Natural killer cell treated with Interleukin-12 subunit alpha and Interleukin-12 subunit beta and Interleukin-15 and Interleukin-18, amount 100 ng/mL, for 72 hours (primary cell): ENCODE data around the gene NTM. TPM values are rescaled to one million over a fixed set of nuclear protein-coding genes. Genes with fewer than 3 reads are reported as not detected.
"Not testable (repeated sequence)": the region's sequence is repeated elsewhere in the genome, so short reads cannot be mapped to it uniquely, and the experiment has no call there.

Experiments used
- ATAC-seq, 2 donors: fragments of 150-1000 bp; cut with Tn5 transposase in 1 of 2; sonication (Bioruptor Pico), chemical (Tn5 transposase) in 1 of 2; 2 replicates each; pipeline ENCODE4 v1.10.0; 2021
- DNase-seq: peaks from one replicate; pipeline ENCODE4 v3.0.0; 2022; ENCODE audit warnings: low spot score
- H3K27ac Mint-ChIP-seq, 2 donors: 1 replicate in 1 of 2; 2 replicates in 1 of 2; pipeline ENCODE4 v1.8.0; 2022; ENCODE audit warnings: mixed read lengths in 2 of 2, mild to moderate bottlenecking in 1 of 2, moderate library complexity in 1 of 2
- H3K27me3 Mint-ChIP-seq, 2 donors: 1 replicate in 1 of 2; 2 replicates in 1 of 2; pipeline ENCODE4 v1.8.0; 2022; ENCODE audit warnings: mixed read lengths in 2 of 2
- H3K36me3 Mint-ChIP-seq: one replicate; pipeline ENCODE4 v1.8.0; 2022; ENCODE audit warnings: mixed read lengths
- H3K4me1 Mint-ChIP-seq, 2 donors: 1 replicate in 1 of 2; 2 replicates in 1 of 2; pipeline ENCODE4 v1.8.0; 2022; ENCODE audit warnings: low read depth in 2 of 2, mixed read lengths in 2 of 2, mild to moderate bottlenecking in 1 of 2
- H3K4me3 Mint-ChIP-seq: one replicate; pipeline ENCODE4 v1.8.0; 2022; ENCODE audit warnings: mixed read lengths
- H3K9me3 Mint-ChIP-seq: 2 replicates; pipeline ENCODE4 v1.8.0; 2022; ENCODE audit warnings: mixed read lengths
- total RNA-seq, 2 donors: library from RNA; stranded (reverse); gene quantifications; one replicate each; pipeline ENCODE4 v1.2.3, GENCODE V29; 2022

NTM gene
- total RNA-seq, 2 donors from 2014 or later = not detected

DNA sequence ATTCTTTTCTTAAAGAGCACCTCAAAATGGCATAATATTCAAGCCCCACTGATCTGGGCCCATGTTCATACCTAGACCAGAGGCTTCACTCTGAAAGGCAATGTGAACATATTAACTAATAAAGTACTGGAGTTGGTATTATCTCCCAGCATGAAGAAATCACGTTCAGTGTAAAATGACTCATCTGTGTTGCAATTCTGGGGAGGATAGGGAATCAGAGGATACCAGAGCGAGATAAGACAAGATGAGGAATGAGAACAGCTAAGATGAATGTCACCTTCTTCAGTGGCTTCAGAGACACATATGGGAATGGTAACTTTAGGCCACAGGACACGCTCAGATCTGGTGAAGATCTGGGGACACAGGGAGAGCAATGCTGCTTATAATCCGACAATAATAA is 121.1 kb downstream of the NTM start:
- DNase-seq = no peak
- Mint-ChIP-seq H3K27me3 (no peaks in the 10 kb centered on the region), H3K27ac (no peak overlapping the region), H3K36me3 (no peaks in the 10 kb centered on the region), H3K4me3 (no peak overlapping the region), H3K4me1 (no peaks in the 10 kb centered on the region), H3K9me3 (no peaks in the 10 kb centered on the region)
- no peak for ATAC-seq

DNA sequence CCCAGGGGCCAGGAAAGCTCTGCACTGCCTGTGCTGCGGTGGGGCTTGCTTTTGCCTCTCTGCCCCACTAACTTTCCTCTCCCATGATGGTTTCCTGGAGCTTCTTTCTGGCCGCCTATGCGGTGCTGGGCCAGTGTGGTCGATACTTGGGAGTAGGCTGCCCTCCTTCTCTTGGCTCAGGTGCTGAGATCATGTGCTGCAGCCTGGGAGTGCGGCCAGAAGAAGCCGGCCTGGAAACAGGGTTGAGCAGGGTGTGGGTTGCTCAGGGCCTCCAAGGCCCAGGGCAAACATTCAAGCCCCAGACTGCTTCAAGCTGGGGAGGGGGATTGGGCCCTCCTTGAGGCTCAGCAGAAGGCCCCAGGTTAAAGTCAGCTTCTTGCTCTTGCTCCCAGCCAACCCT is 125.0 kb downstream of the NTM start:
- Mint-ChIP-seq H3K36me3 (no peaks in the 10 kb centered on the region), H3K27me3 (no peaks in the 10 kb centered on the region), H3K9me3 (no peaks in the 10 kb centered on the region), H3K27ac (no peak overlapping the region), H3K4me3 (no peak overlapping the region), H3K4me1 (no peaks in the 10 kb centered on the region)
- ATAC-seq = peak in 1 of 2 donors; percentile 31
- DNase-seq = no peak

DNA sequence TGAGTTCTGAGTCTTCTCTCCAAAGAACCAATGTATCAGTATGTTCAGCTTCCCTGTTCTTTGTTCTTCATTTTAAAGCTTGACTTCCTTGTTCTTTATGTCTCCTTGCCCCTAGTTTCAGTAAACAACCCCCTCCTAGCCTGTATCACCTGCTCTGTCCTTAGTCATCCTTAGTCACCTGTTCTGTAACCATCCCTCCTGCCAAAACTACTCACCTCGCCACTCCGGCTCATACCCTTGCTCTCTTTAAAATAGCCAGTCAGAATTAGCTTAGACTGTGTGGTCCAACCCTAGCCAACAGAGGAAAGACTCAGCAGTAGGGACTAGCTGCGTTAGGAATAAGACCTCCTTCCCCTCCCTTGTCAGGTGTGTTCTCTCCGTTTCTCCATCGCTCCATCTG is 127.3 kb downstream of the NTM start:
- not testable (repeated sequence) for H3K27ac Mint-ChIP-seq, H3K27me3 Mint-ChIP-seq, H3K4me1 Mint-ChIP-seq, H3K9me3 Mint-ChIP-seq, H3K4me3 Mint-ChIP-seq, H3K36me3 Mint-ChIP-seq, ATAC-seq, DNase-seq

DNA sequence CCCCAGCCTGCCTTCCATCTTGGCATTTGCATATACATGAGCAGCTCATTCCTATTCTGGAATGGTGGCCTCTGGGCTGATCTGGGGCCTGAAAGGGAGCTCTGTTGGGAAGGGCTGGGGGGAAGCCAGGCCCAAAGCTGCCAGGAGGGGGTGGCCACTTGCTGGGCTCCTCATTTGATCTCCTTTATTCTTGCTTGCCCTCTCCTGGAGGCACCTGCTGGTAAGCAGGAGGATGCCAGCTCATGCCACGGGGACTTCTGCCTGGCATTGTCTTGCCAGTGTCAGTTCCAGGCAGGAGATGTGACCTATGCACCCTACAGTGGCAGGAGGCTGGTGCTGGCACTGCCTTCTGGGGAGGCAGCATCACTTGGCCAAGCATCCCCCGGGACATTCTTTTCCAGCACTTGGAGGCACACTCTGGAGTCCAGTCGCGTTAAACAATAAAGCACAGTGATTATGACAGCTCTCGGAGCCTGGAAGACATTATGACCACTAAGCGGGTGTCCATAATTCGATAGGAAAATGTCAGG is 128.3 kb downstream of the NTM start:
- Mint-ChIP-seq H3K4me1 (no peaks in the 10 kb centered on the region), H3K27me3 (no peaks in the 10 kb centered on the region), H3K4me3 (no peak overlapping the region), H3K9me3 (no peaks in the 10 kb centered on the region), H3K36me3 (no peaks in the 10 kb centered on the region), H3K27ac (no peak overlapping the region)
- ATAC-seq (no peak), DNase-seq (no peak)

DNA sequence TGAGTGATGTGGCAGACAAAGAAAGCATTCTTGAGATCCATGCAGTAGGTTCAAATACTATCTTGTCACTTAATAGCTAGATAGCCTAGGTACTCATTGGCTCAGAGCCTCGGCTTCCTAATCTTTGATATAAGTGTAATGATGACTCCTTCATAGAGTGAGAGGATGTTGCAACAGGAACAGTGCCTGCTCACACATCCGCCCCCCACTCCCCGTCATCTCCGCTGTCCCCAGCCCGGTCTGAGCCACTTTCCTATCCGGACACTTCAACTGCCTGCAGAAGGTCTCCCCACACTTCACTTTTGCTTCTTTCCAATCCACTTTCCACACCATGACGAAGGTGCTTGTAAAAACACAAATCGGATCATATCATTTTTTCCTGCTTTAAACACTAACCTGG is 128.8 kb downstream of the NTM start:
- Mint-ChIP-seq H3K36me3 (no peaks in the 10 kb centered on the region), H3K4me1 (no peaks in the 10 kb centered on the region), H3K27ac (no peak overlapping the region), H3K27me3 (no peaks in the 10 kb centered on the region), H3K9me3 (no peaks in the 10 kb centered on the region), H3K4me3 (no peak overlapping the region)
- DNase-seq = no peak
- no peak for ATAC-seq

DNA sequence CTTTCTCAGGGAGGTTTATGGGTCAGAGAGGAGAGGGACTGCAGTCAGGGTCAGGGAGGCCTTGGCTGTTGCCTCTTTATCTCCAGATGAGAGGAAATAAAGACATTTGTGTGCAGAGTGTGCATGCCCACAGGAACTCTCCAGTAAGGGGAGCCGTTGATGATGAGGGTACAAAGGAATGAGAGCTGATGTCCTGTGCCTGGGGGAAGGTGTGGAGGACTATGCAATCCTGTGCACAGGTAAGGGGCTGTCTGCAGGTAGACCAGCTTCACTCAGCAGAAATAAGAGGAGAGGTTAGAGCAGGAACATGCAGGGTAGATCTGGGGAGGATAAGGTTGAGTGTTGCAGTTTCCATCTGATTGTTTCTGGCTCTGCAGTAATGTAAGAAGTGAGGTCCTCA is 132.6 kb downstream of the NTM start:
- no peaks in the 10 kb centered on the region for H3K9me3 Mint-ChIP-seq
- H3K27ac Mint-ChIP-seq = no peak overlapping the region
- H3K4me1 Mint-ChIP-seq = no peaks in the 10 kb centered on the region
- H3K27me3 Mint-ChIP-seq = peaks cover 0 to 2% of the 10 kb centered on the region in 2 donors
- ATAC-seq (no peak), DNase-seq (no peak)
- H3K36me3 Mint-ChIP-seq = no peaks in the 10 kb centered on the region
- no peak overlapping the region for H3K4me3 Mint-ChIP-seq

DNA sequence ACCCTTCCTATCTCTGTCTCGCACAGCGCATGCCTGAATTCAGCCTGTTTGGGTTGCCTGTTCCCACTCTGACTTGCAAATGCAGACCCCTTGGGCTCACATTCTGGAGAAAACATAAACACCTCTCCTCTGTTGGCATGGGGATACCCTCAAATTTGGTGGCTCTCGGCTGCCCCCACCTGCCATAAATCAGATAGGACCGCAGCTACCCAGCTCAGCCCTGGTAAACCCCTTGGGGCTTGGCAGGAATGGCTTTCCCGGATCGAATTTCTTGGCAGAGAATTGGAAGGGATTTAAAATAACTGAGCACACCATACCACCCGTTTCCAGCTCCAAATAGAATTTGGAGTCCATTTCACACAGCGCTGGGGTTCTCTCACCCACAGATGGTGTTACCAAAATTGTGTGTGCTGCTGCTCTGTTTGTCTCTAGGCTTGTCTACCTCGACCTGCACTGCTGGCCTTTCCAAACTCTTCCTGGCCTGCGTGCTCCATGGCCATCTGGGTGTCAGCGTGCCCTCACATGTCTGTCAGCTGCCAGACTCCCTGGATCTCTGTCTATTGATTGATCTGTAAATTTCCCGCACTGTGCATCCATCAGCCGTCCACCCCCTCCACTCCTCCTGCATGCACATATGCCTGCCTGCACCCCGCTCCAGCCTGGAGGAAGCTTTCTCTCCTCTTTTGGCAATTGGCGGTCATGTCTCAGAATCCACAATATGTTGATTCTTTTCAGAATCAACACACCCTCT is 134.0 kb downstream of the NTM start:
- H3K4me1 Mint-ChIP-seq = no peaks in the 10 kb centered on the region
- peak in 1 of 2 donors; percentile 34 for ATAC-seq
- H3K9me3 Mint-ChIP-seq = peaks cover 2% of the 10 kb centered on the region

DNA sequence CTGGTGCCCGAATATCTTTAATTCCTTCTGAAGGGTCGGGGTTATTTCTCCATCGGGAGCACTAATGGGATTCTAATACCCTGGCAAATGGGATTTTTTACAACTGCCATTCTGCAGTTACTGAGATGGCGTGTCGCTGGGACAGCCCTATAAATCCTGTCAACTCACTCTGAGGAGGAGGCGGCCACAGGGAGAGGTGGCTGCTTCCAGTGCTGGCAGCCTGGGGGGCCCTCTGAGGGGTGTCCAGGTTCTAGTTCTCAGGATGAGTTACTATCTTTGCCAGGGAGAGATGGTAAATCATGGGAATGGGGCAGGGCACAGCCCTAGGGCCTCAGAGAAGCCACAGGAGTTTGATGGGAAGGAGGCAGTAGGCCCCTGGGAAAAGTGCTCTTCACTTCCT is 135.9 kb downstream of the NTM start:
- H3K9me3 Mint-ChIP-seq = peaks cover 3% of the 10 kb centered on the region
- ATAC-seq (no peak), DNase-seq (no peak)
- H3K27me3 Mint-ChIP-seq = peaks cover 0 to 2% of the 10 kb centered on the region in 2 donors
- H3K4me1 Mint-ChIP-seq = no peaks in the 10 kb centered on the region
- H3K4me3 Mint-ChIP-seq = no peak overlapping the region
- H3K36me3 Mint-ChIP-seq = no peaks in the 10 kb centered on the region
- H3K27ac Mint-ChIP-seq = no peak overlapping the region

More for the DNA sequence above, 134.0 kb downstream of the NTM start:
- no peaks in the 10 kb centered on the region for H3K36me3 Mint-ChIP-seq
- no peak overlapping the region for H3K4me3 Mint-ChIP-seq
- peaks cover 0 to 2% of the 10 kb centered on the region in 2 donors for H3K27me3 Mint-ChIP-seq
- DNase-seq = no peak
- no peak overlapping the region for H3K27ac Mint-ChIP-seq

DNA sequence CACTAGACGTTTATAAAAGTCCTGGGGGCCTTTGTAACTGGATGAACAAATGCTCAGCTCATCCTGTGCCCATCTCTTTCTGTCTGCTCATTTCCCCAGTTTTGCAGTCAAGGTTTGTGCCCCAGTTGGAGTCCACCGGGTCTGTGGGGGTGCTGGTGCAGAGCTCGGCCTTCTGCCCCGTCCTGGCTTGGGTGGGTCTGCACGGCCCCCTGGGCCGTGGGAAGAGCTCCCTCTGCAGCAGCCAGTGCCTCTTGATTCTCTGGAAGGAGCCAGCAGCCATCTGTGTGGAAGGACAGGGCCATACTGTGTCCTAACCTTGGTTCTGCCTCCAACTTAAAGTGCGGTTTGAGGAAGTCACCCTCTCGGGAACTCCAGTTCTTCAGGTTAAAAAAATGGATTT is 140.2 kb downstream of the NTM start:
- H3K9me3 Mint-ChIP-seq = peaks cover 3% of the 10 kb centered on the region
- no peaks in the 10 kb centered on the region for H3K36me3 Mint-ChIP-seq

DNA sequence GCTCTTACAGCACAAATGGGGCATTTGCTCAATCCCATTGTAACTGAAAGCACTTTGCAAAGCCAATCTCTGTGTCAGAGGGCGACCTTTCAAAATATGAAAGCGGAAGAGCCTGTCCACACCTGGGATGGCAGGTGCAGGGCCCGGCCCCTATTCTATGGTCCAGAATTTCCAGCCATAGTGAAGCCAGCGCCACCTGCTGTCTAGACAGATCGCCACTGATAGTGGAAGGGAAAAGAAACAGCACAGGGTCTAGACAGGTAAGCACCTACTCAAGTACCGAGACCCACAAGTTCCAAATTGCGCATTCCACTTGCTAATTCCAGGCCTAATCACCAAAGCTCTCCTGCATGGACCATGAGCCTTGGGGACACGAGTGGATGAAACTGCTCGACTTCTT is 141.4 kb downstream of the NTM start:
- Mint-ChIP-seq H3K27ac (no peak overlapping the region), H3K4me1 (no peaks in the 10 kb centered on the region), H3K9me3 (peaks cover 3% of the 10 kb centered on the region), H3K36me3 (no peaks in the 10 kb centered on the region), H3K4me3 (no peak overlapping the region), H3K27me3 (peaks cover 0 to 4% of the 10 kb centered on the region in 2 donors)
- ATAC-seq (no peak), DNase-seq (no peak)

More for the DNA sequence above, 140.2 kb downstream of the NTM start:
- DNase-seq (no peak), ATAC-seq (no peak)
- no peak overlapping the region for H3K27ac Mint-ChIP-seq
- H3K4me3 Mint-ChIP-seq = no peak overlapping the region
- H3K4me1 Mint-ChIP-seq = no peaks in the 10 kb centered on the region
- H3K27me3 Mint-ChIP-seq = peaks cover 0 to 4% of the 10 kb centered on the region in 2 donors

DNA sequence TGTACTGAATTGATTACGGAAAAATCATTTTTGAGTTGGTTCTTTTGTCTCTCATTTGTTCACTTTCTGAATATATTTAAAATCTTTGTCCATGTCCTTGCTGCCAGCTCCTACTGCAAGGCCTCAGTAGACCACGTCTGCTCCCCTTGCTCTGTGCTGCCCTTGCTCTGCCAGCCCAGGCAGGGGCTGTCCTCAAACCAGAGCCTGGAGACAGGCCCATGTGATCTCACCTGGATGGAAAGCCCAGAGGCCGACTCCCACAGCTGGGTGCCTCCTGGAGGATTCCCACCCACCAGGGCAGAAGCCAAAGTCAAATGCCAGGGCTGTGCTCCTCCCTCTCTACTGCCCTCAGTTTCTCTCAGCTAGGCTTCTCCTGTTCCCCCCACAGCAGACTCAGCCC is 141.8 kb downstream of the NTM start:
- H3K4me3 Mint-ChIP-seq = no peak overlapping the region
- no peaks in the 10 kb centered on the region for H3K36me3 Mint-ChIP-seq
- DNase-seq (no peak), ATAC-seq (peak in 1 of 2 donors; percentile 6)
- H3K9me3 Mint-ChIP-seq = peaks cover 3% of the 10 kb centered on the region
- no peak overlapping the region for H3K27ac Mint-ChIP-seq
- no peaks in the 10 kb centered on the region for H3K4me1 Mint-ChIP-seq
- peaks cover under 1 to 4% of the 10 kb centered on the region in 2 donors for H3K27me3 Mint-ChIP-seq

DNA sequence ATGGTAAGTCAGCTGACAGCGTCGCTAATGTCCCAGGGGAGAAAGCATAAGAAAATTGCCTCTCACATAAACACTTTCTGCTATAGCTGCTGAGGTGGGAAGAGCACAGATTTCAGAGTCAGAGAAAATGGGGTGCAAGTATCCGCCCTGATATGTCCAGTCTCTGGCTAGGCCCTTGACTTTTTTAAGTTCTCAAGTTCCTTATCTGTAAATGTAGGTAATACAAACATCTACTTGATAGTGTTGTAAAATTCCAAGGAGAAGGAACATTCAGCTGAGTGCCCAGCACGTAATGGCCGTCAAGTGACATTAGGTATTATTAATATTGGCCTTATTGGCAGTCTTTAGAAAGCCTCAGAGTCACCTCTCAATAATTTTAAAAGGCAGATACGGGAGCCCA is 143.6 kb downstream of the NTM start:
- Mint-ChIP-seq H3K4me3 (no peak overlapping the region), H3K4me1 (no peaks in the 10 kb centered on the region), H3K9me3 (peaks cover 3% of the 10 kb centered on the region), H3K27me3 (peaks cover 4 to 5% of the 10 kb centered on the region in 2 donors), H3K27ac (no peak overlapping the region), H3K36me3 (no peaks in the 10 kb centered on the region)
- DNase-seq = no peak
- no peak for ATAC-seq

DNA sequence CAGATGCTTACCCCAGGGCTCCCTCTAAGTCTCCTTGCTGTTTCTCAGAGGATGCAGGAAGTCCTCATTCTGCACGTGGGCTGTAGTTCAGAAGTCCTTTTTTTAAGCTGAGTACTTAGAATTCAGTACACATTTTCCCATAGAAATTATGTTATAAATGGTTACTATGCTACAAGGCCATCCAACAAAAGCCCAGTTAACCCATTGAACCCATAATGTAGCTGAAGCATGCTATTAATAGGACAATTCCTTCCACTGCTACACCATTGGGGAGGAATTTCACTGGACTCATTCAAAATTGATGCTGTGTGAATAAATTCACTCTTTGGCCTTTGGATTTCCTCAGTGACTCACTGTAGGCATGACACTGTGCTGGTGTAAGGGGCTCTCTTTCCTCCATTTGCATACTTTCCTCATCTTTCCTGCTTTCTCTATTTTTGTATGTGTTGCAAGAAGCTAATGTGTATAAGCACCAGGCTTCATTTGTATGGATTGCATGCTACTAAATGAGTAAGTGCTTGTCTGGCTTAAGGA is 148.0 kb downstream of the NTM start:
- Mint-ChIP-seq H3K27ac (no peak overlapping the region), H3K9me3 (peaks cover 2% of the 10 kb centered on the region), H3K36me3 (no peaks in the 10 kb centered on the region), H3K4me1 (no peaks in the 10 kb centered on the region), H3K4me3 (no peak overlapping the region), H3K27me3 (peaks cover 2 to 26% of the 10 kb centered on the region in 2 donors)
- ATAC-seq = no peak
- no peak for DNase-seq

DNA sequence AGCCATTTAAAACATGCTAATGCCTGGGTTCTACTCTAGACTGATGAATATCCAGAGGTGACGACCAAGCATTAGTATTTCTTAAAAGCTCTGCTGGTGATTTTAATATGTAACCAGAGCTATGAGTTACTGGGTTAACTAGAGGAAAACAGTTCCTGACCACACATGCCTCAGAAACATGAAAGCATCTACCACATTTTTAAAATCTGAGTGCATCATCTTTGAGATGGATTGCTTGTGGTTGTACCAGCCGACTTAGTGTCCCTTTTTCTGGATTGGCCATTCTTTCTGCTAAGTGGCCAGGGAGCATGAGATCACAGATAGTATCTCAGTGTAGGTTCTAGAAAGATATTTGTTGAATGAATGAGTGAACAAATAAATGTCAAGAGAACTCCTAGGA is 152.4 kb downstream of the NTM start:
- ATAC-seq = no peak

More for the DNA sequence above, 152.4 kb downstream of the NTM start:
- Mint-ChIP-seq H3K27me3 (peaks cover 2 to 22% of the 10 kb centered on the region in 2 donors), H3K4me3 (no peak overlapping the region), H3K27ac (no peak overlapping the region), H3K4me1 (no peaks in the 10 kb centered on the region), H3K36me3 (no peaks in the 10 kb centered on the region), H3K9me3 (peaks cover 5% of the 10 kb centered on the region)
- DNase-seq = no peak
